Prostate gland (tissue), 2 donors: ENCODE results near the gene TRNAU1AP. TPM values are rescaled to one million over a fixed set of nuclear protein-coding genes. Genes with fewer than 3 reads are reported as not detected.
"Not testable (repeated sequence)": the region's sequence is repeated elsewhere in the genome, so short reads cannot be mapped to it uniquely, and the experiment has no call there.

Experiments used
- DNase-seq: peaks from one replicate; pipeline ENCODE4 v3.0.0-alpha.2; 2019; ENCODE audit warnings: low spot score
- H3K27ac ChIP-seq, 2 donors: fragments of 200-600 bp; sonication (generic); 2 replicates each; pipeline ENCODE4 v1.5.1; 2017 to 2019
- H3K27me3 ChIP-seq: fragments of 200-600 bp; sonication (generic); replicated peaks from 2 replicates; pipeline ENCODE4 v1.5.1; 2019; ENCODE audit not compliant: insufficient read depth
- H3K36me3 ChIP-seq, 2 donors: fragments of 200-600 bp; sonication (generic); 1 replicate in 1 of 2; 2 replicates in 1 of 2; pipeline versions ENCODE4 v1.5.1 to v1.8.1; 2017 to 2019
- H3K4me1 ChIP-seq: fragments of 200-600 bp; sonication (generic); replicated peaks from 2 replicates; pipeline ENCODE4 v1.5.1; 2019
- H3K4me3 ChIP-seq, 2 donors: fragments of 200-600 bp; sonication (generic); 2 replicates each; pipeline ENCODE4 v1.5.1; 2017 to 2019
- H3K9me3 ChIP-seq: fragments of 200-600 bp; sonication (generic); 2 replicates; pipeline ENCODE4 v1.5.1; 2017
- CTCF ChIP-seq, 4 experiments: fragments of 200-600 bp in 2 of 4; fragments of 450-650 bp in 2 of 4; sonication (generic) in 2 of 4; IDR thresholded peaks; 1 replicate in 3 of 4; 2 replicates in 1 of 4; pipeline ENCODE4 v1.5.1; 2016 to 2019; ENCODE audit warnings: antibody characterized with exemption in 4 of 4, mild to moderate bottlenecking in 2 of 4, moderate library complexity in 2 of 4
- POLR2A ChIP-seq: fragments of 450-650 bp; IDR thresholded peaks from one replicate; pipeline ENCODE4 v1.6.1; 2016; ENCODE audit warnings: antibody characterized with exemption, mild to moderate bottlenecking
- POLR2AphosphoS5 ChIP-seq: sonication (generic); formaldehyde crosslinking; IDR thresholded peaks from one replicate; pipeline ENCODE4 v1.6.1; 2017; ENCODE audit warnings: antibody characterized with exemption
- WGBS: methylation state at CpG from one replicate; pipeline ENCODE4 v1.1.5; 2018; 5-methylcytosine and 5-hydroxymethylcytosine counted together
- intact Hi-C: fragments of 100-400 bp; cut with DNase I; formaldehyde crosslinking; loops from one replicate; pipeline ENCODE4 v1.14.2; 2022
- total RNA-seq, 2 donors: library from RNA; depleted of rRNA; stranded (reverse); fragments of >200 nt; gene quantifications; one replicate each; pipeline ENCODE4 v1.1.0, GENCODE V29; 2016

Gene TRNAU1AP
- total RNA-seq, 2 donors from 2014 or later: 11.5 to 20.8 TPM

GRCh38 chr1:28580722-28581530 lies 28.0 kb downstream of the TRNAU1AP start:
- peak; percentile 31 for DNase-seq
- under 1% methylated on average over 25 of the region's 26 CpGs for WGBS
- no peak for TF ChIP-seq POLR2A
- TF ChIP-seq CTCF (IDR thresholded peaks at IDR 0.05): no peak
- no peak for TF ChIP-seq POLR2AphosphoS5

GRCh38 chr1:28581531-28582247 lies 28.8 kb downstream of the TRNAU1AP start:
- Histone ChIP-seq H3K9me3 (no peaks in the 10 kb centered on the region), H3K27ac (peak overlapping the region; percentile 84), H3K27me3 (no peaks in the 10 kb centered on the region), H3K4me3 (peak overlapping the region; percentile 75 to 83), H3K4me1 (peaks cover 3% of the 10 kb centered on the region), H3K36me3 (peaks cover 0 to 16% of the 10 kb centered on the region in 2 donors)
- intact Hi-C loops: loop anchor here (2.0 to 10.0 kb wide), 3 partner anchors 29 to 64 kb away; partner anchors contain the start of genes RNU11, TAF12 and TRNAU1AP
- peak; percentile 96 for DNase-seq
- WGBS: under 1% methylated on average over 75 of the region's 75 CpGs
- TF ChIP-seq CTCF (IDR thresholded peaks at IDR 0.05): peak in 2 of 4 experiments; percentile 54 to 63
- TF ChIP-seq POLR2A: peak; percentile 85
- TF ChIP-seq POLR2AphosphoS5: peak; percentile 92

More at GRCh38 chr1:28580722-28581530, 28.0 kb downstream of the TRNAU1AP start:
- no peaks in the 10 kb centered on the region for H3K27me3 ChIP-seq
- H3K4me3 ChIP-seq: peak overlapping the region; percentile 75 to 83
- intact Hi-C loops: loop anchor here (2.0 to 10.0 kb wide), 3 partner anchors 28 to 64 kb away; partner anchors contain the start of genes RNU11, TAF12 and TRNAU1AP
- peaks cover 0 to 16% of the 10 kb centered on the region in 2 donors for H3K36me3 ChIP-seq
- H3K27ac ChIP-seq: peak overlapping the region; percentile 84
- H3K4me1 ChIP-seq: peaks cover 3% of the 10 kb centered on the region
- no peaks in the 10 kb centered on the region for H3K9me3 ChIP-seq

- Histone ChIP-seq H3K9me3 (no peaks in the 10 kb centered on the region), H3K4me3 (peak overlapping the region; percentile 75 to 83), H3K27me3 (no peaks in the 10 kb centered on the region), H3K4me1 (peaks cover 3% of the 10 kb centered on the region), H3K27ac (peak overlapping the region; percentile 84), H3K36me3 (peaks cover 0 to 12% of the 10 kb centered on the region in 2 donors)
- WGBS: 2% methylated on average over 10 of the region's 10 CpGs
- DNase-seq: no peak
- intact Hi-C loops: loop anchor here (5.0 to 10.0 kb wide), 2 partner anchors 63 to 65 kb away; partner anchors contain the start of genes RNU11 and TAF12
- no peak for TF ChIP-seq CTCF (IDR thresholded peaks at IDR 0.05)
- TF ChIP-seq POLR2A: no peak
- no peak for TF ChIP-seq POLR2AphosphoS5
Measured at GRCh38 chr1:28582248-28582615, 29.3 kb downstream of the TRNAU1AP start.

DNA sequence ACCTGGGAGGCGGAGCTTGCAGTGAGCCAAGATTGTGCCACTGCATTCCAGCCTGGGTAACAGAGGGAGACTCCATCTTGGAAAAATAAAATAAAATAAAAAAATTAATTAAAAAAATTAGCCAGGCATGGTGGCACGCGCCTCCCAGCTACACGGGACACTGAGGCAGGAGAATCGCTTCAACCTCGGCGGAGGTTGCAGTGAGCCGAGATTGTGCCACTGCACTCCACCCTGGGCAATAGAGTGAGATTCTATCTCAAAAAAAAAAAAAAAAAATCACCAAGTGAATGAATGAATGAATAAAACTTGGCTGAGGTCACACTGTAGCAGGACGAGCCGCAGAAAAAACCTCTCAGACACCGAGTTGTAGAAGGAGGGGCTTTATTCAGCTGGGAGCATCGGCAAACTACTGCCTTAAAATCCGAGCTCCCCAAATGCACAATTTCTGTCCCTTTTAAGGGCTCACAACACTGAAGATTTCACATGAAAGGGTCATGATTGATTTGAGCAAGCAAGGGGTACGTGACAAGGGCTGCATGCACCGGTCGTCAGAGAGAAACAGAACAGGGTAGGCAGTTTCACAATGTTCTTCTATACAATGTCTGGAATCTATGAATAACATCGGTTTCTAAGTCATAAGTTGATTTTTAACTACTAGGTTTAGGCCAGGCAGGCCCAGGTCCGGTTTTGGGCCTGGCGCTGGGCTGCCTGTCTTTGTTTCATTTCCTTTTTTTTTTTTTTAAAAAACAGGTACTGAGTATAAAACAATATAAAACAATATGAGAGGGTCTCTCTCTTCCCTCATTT lies 33.9 kb downstream of the TRNAU1AP start:
- not testable (repeated sequence) for DNase-seq, H3K27me3 ChIP-seq, H3K4me1 ChIP-seq, H3K27ac ChIP-seq, H3K9me3 ChIP-seq, H3K4me3 ChIP-seq, H3K36me3 ChIP-seq
- intact Hi-C loops: loop anchor here (10.0 kb wide), 1 partner anchor 58 kb away; the partner anchor contains the start of genes RNU11 and TAF12
- 91% methylated on average over 19 of the region's 19 CpGs for WGBS
